Pancreas (tissue), 10 donors: ENCODE measurements around the gene KRTAP9-1. TPM values are rescaled to one million over a fixed set of nuclear protein-coding genes. Genes with fewer than 3 reads are reported as not detected.
"Not testable (repeated sequence)": the region's sequence is repeated elsewhere in the genome, so short reads cannot be mapped to it uniquely, and the experiment has no call there.

ENCODE experiments used
- ATAC-seq, 4 donors: fragments of 200-7000 bp; cut with Tn5 transposase; one replicate each; pipeline versions ENCODE4 v1.8.0 to v1.9.1; 2020; ENCODE audit warnings: mild to moderate bottlenecking in 4 of 4, moderate library complexity in 4 of 4
- DNase-seq, 6 donors: peaks; one replicate each; pipeline ENCODE4 v3.0.0-alpha.2; 2020
- FAIRE-seq: peaks from 2 replicates; lab custom pipeline; 2012; peaks lifted over from hg19 to GRCh38; lab: Jason Lieb, UNC
- H3K27ac ChIP-seq, 4 donors: fragments of 200-600 bp; sonication (generic); 1 replicate in 3 of 4; 2 replicates in 1 of 4; pipeline versions ENCODE4 v1.5.0 to v1.8.0; 2020
- H3K27me3 ChIP-seq, 4 donors: fragments of 200-600 bp; one replicate each; pipeline ENCODE4 v1.8.0; 2021
- H3K36me3 ChIP-seq, 3 donors: fragments of 200-600 bp; sonication (generic) in 1 of 3; one replicate each; pipeline versions ENCODE4 v1.5.0 to v1.8.0; 2020 to 2021
- H3K4me1 ChIP-seq, 3 donors: fragments of 200-600 bp; one replicate each; pipeline ENCODE4 v1.8.0; 2021
- H3K4me3 ChIP-seq, 4 donors: fragments of 200-600 bp; sonication (generic) in 2 of 4; one replicate each; pipeline versions ENCODE4 v1.5.0 to v1.8.0; 2020 to 2021
- H3K9me3 ChIP-seq, 4 donors: fragments of 200-600 bp; one replicate each; pipeline ENCODE4 v1.8.0; 2021
- WGBS, 2 donors: extraction: QIAGEN DNeasy Blood & Tissue Kit; methylation state at CpG; one replicate each; pipeline ENCODE4 v1.1.7; 2013; 5-methylcytosine and 5-hydroxymethylcytosine counted together
- intact Hi-C, 3 donors: fragments of 100-400 bp; cut with DNase I; formaldehyde crosslinking; loops; one replicate each; pipeline versions ENCODE4 v1.11.1 to v1.14.2; 2022
- polyA plus RNA-seq, 2 donors: library from polyadenylated mRNA; stranded (reverse); fragments of 200-250 nt; gene quantifications; one replicate each; pipeline ENCODE4 v1.2.3, GENCODE V29; 2013
- total RNA-seq, 6 donors: library from RNA; stranded (reverse); fragmentation: NEBNext Ultra II Directional in 4 of 6; extraction: Animal tissue kit (Norgen Biotek cat#: 25700) in 4 of 6; gene quantifications; one replicate each; pipeline versions ENCODE4 v1.2.1 to v1.2.4, GENCODE V29; 2021 to 2023
- TF ChIP-seq, protein P1 (sequence below), 4 donors: fragments of 200-600 bp; sonication (generic) in 3 of 4; IDR thresholded peaks; one replicate each; pipeline versions ENCODE4 v1.5.0 to v1.8.0; 2021; ENCODE audit warnings: antibody characterized with exemption in 4 of 4
- donor health status: healthy with polysubstance abuse.
- donor health status: DM: no; HTN: no; CAD: no; lungs with moderate emphysema.
- donor health status: DM: no; HTN: no; CAD: no.
- donor health status: control.
- donor health status: control.
- donor health status: Bipolar disorder and iron deficiency.
- donor health status: DM: yes; HTN: yes; CAD: no.
- donor health status: DM: no; HTN: no; CAD: no.
- donor health status: DM: no; HTN: no; CAD: no.
- donor health status: DM: yes; HTN: yes; CAD: no.

KRTAP9-1 gene
- total and polyA plus RNA-seq, 8 donors = not detected

DNA sequence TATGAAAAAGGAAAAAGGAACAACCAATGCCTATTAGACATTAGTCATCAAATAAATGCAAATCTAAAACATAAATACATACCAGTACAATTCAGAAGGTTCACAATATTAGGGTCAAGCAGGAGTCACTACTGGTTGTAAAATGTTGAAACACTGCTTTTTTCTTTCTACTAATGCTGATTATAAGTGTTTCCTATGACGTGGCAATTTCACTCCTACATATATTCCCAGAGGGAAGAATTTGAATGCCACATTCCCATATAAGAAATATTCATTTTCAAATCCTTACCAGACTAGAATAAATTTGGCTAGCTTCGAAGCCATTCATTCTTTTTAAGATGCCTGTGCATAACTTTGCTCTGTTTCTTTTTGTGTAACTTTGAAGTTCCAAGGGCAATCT, 34.1 kb downstream of the KRTAP9-1 start:
- Histone ChIP-seq H3K27me3 (no peaks in the 10 kb centered on the region), H3K27ac (no peak overlapping the region), H3K4me3 (no peak overlapping the region), H3K9me3 (no peaks in the 10 kb centered on the region), H3K4me1 (no peaks in the 10 kb centered on the region), H3K36me3 (no peaks in the 10 kb centered on the region)
- ATAC-seq (no peak), FAIRE-seq (no peak), DNase-seq (no peak)
- WGBS, 2 donors = 53 to 63% methylated on average over 2 of the region's 2 CpGs
- intact Hi-C loops = no loop called here
- TF ChIP-seq, protein P1, sequence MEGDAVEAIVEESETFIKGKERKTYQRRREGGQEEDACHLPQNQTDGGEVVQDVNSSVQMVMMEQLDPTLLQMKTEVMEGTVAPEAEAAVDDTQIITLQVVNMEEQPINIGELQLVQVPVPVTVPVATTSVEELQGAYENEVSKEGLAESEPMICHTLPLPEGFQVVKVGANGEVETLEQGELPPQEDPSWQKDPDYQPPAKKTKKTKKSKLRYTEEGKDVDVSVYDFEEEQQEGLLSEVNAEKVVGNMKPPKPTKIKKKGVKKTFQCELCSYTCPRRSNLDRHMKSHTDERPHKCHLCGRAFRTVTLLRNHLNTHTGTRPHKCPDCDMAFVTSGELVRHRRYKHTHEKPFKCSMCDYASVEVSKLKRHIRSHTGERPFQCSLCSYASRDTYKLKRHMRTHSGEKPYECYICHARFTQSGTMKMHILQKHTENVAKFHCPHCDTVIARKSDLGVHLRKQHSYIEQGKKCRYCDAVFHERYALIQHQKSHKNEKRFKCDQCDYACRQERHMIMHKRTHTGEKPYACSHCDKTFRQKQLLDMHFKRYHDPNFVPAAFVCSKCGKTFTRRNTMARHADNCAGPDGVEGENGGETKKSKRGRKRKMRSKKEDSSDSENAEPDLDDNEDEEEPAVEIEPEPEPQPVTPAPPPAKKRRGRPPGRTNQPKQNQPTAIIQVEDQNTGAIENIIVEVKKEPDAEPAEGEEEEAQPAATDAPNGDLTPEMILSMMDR (IDR thresholded peaks at IDR 0.05) = no peak

DNA sequence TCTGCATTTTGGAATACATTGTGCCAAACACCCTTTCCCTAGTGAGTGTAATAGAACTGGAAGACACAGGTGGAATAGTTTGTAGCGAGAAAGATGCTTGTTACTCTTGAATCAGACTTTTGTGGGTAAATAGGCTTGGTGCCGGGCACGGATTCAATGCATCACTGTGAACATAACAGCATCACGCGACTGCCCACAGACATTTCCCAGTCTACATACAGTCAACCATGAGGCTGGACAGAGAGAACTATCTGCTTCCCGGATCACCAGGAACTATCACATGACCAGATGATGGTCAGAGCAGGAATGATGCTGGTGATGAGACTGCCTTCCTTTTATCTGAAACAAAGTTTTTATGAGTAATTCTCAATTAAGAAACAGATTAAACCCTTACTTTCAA, 36.4 kb downstream of the KRTAP9-1 start:
- no peak for FAIRE-seq
- Histone ChIP-seq H3K27me3 (no peaks in the 10 kb centered on the region), H3K9me3 (no peaks in the 10 kb centered on the region), H3K36me3 (no peaks in the 10 kb centered on the region), H3K4me1 (no peaks in the 10 kb centered on the region), H3K4me3 (no peak overlapping the region), H3K27ac (no peak overlapping the region)
- 74 to 85% methylated on average over 6 of the region's 6 CpGs for WGBS, 2 donors
- no peak for DNase-seq
- TF ChIP-seq, protein P1 (IDR thresholded peaks at IDR 0.05) = no peak
- ATAC-seq = no peak
- intact Hi-C loops = no loop called here

DNA sequence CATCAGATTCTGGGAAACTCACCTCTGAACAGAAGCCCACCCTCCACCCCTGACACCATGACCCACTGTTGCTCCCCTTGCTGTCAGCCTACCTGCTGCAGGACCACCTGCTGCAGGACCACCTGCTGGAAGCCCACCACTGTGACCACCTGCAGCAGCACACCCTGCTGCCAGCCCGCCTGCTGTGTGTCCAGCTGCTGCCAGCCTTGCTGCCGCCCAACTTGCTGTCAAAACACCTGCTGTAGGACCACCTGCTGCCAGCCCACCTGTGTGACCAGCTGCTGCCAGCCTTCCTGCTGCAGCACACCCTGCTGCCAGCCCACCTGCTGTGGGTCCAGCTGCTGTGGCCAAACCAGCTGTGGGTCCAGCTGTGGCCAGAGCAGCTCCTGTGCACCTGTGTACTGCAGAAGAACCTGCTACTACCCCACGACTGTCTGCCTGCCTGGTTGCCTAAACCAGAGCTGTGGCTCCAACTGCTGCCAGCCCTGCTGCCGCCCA, 37.0 kb downstream of the KRTAP9-1 start, which contains the start of gene KRTAP9-2:
Gene KRTAP9-2, plus strand, starts transcription at position 51 of the 498 bp plus-strand sequence. Its CDS starts 7 bp downstream, at position 58.
- DNase-seq, H3K9me3 ChIP-seq, intact Hi-C loops, ATAC-seq, H3K4me1 ChIP-seq, H3K4me3 ChIP-seq, FAIRE-seq, H3K27me3 ChIP-seq, H3K27ac ChIP-seq, H3K36me3 ChIP-seq: not testable (repeated sequence)
- 34 to 65% methylated on average over 2 to 3 of the region's 4 CpGs for WGBS, 2 donors

DNA sequence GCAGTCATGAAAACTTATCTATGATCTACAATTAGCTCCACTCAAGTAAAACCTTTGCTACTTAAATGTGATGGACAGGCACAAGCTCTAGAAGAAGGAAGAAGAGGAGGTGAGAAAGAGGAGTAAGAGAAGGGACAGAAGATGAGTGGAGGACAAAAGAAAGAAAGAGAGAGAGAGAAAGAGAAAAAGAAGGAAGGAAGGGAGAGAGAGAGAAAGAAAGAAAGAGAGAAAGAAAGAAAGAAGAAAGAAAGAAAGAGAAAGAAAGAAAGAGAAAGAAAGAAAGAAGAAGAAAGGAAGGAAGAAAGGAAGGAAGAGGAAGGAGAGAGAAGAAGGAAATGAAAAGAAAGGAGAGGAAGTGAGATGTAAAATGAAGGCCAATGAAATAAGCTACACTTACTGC, 40.4 kb downstream of the KRTAP9-1 start:
- no peaks in the 10 kb centered on the region for H3K36me3 ChIP-seq
- ATAC-seq = no peak
- no peaks in the 10 kb centered on the region for H3K4me1 ChIP-seq
- no peak overlapping the region for H3K4me3 ChIP-seq
- no peak for DNase-seq
- intact Hi-C loops = no loop called here
- H3K27me3 ChIP-seq = no peaks in the 10 kb centered on the region
- TF ChIP-seq, protein P1 (IDR thresholded peaks at IDR 0.05) = no peak
- H3K27ac ChIP-seq = no peak overlapping the region
- H3K9me3 ChIP-seq = no peaks in the 10 kb centered on the region
- no peak for FAIRE-seq

DNA sequence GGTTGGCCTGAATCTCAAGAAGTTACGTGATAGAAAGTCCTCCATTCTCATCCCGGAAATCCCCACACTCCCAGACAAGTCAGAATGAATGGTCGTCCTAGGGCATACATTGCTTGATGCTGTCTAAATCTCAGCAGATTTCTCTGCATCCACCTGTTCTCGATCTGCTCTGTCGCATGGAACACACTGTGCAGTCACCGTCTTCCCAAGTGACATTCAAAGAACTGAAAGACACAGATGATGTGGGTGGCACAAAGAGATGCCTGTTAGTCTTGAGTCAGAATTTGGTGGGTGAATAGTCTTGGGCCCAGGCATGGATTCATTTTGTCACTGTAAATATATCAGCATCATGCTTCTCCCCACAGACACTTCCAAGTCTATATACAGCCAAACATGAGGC, 42.0 kb downstream of the KRTAP9-1 start:
- TF ChIP-seq, protein P1 (IDR thresholded peaks at IDR 0.05) = no peak
- H3K4me1 ChIP-seq = no peaks in the 10 kb centered on the region
- ATAC-seq = no peak
- DNase-seq = no peak
- no peak overlapping the region for H3K27ac ChIP-seq
- WGBS, 2 donors = 69 to 73% methylated on average over 6 of the region's 6 CpGs
- intact Hi-C loops = no loop called here
- H3K27me3 ChIP-seq = no peaks in the 10 kb centered on the region
- FAIRE-seq = no peak
- H3K36me3 ChIP-seq = no peaks in the 10 kb centered on the region
- no peaks in the 10 kb centered on the region for H3K9me3 ChIP-seq
- H3K4me3 ChIP-seq = no peak overlapping the region

DNA sequence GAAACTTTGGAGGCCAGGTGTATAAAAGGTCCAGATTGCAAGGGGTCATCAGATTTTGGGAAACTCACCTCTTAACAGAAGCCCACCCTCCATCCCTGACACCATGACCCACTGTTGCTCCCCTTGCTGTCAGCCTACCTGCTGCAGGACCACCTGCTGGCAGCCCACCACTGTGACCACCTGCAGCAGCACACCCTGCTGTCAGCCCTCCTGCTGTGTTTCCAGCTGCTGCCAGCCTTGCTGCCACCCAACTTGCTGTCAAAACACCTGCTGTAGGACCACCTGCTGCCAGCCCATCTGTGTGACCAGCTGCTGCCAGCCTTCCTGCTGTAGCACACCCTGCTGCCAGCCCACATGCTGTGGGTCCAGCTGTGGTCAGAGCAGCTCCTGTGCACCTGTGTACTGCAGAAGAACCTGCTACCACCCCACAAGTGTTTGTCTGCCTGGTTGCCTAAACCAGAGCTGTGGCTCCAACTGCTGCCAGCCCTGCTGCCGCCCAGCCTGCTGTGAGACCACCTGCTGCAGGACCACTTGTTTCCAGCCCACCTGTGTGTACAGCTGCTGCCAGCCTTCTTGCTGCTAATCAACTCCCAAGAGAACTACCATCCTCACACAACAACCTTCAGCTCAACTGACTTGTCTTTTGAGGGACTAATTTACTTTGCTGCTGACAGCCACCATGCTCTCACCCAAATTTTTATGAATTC, 42.9 kb downstream of the KRTAP9-1 start, which contains the start of gene KRTAP9-3:
Gene KRTAP9-3, plus strand, starts transcription at position 51 of the 707 bp plus-strand sequence. Its CDS starts 53 bp downstream, at position 104.
- H3K27ac ChIP-seq, H3K4me3 ChIP-seq, intact Hi-C loops, H3K4me1 ChIP-seq, H3K27me3 ChIP-seq, DNase-seq, FAIRE-seq, H3K36me3 ChIP-seq, H3K9me3 ChIP-seq, ATAC-seq: not testable (repeated sequence)
- WGBS, 2 donors = 47 to 48% methylated on average over 1 of the region's 1 CpG

DNA sequence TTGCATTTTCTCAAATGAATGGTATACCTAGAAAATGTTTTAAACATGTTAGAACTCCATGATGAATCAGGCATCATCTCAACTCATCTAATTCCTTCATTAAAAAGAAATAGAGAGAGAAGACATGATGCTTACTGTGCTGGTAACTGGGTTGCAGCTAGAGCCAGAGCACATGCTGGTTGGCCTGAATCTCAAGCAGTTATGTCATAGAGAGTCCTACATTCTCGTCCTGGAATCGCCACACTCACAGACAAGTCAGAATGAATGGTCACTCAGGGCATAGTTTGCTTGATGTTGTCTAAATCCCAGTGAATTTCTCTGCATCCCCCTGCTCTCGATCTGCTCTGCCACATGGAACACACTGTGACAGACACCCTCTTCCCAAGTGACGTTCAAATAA, 47.4 kb downstream of the KRTAP9-1 start:
- DNase-seq, FAIRE-seq, H3K27ac ChIP-seq, intact Hi-C loops, H3K4me3 ChIP-seq, H3K9me3 ChIP-seq, H3K36me3 ChIP-seq, H3K4me1 ChIP-seq, ATAC-seq, H3K27me3 ChIP-seq: not testable (repeated sequence)
- 40 to 42% methylated on average over 4 of the region's 4 CpGs for WGBS, 2 donors

DNA sequence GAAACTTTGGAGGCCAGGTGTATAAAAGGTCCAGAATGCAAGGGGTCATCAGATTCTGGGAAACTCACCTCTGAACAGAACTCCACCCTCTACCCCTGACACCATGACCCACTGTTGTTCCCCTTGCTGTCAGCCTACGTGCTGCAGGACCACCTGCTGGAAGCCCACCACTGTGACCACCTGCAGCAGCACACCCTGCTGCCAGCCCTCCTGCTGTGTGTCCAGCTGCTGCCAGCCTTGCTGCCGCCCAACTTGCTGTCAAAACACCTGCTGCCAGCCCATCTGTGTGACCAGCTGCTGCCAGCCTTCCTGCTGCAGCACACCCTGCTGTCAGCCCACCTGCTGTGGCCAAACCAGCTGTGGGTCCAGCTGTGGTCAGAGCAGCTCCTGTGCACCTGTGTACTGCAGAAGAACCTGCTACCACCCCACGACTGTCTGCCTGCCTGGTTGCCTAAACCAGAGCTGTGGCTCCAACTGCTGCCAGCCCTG, 48.3 kb downstream of the KRTAP9-1 start, which contains the start of gene KRTAP9-8:
Gene KRTAP9-8, plus strand, starts transcription at position 51 of the 489 bp plus-strand sequence. Its CDS starts 53 bp downstream, at position 104.
- H3K4me3 ChIP-seq, H3K9me3 ChIP-seq, H3K36me3 ChIP-seq, H3K4me1 ChIP-seq, ATAC-seq, intact Hi-C loops, H3K27me3 ChIP-seq, FAIRE-seq, H3K27ac ChIP-seq: not testable (repeated sequence)
- DNase-seq = peak in 2 of 6 donors; percentile 8 to 33
- WGBS, 2 donors = 25 to 27% methylated on average over 3 of the region's 3 CpGs
